Stimulated activated naive B cell treated with anti-CD40 and anti-IgM and Interleukin-4, amounts not matched to agents 10 μg/mL and 1 μg/mL and 100 μg/mL, for 72 hours (primary cell): ENCODE results near the gene PTPA.

Source experiments
- ATAC-seq, 2 donors: fragments of 150-1000 bp; cut with Tn5 transposase; replicated peaks; 2 replicates each; pipeline ENCODE4 v1.10.0; 2021; ENCODE audit warnings: moderate library complexity in 1 of 2
- DNase-seq: peaks from one replicate; pipeline ENCODE4 v3.0.0; 2021
- H3K27ac Mint-ChIP-seq: one replicate; pipeline ENCODE4 v1.8.0; 2022; ENCODE audit warnings: mild to moderate bottlenecking, mixed read lengths
- H3K27me3 Mint-ChIP-seq, 2 donors: one replicate each; pipeline ENCODE4 v1.8.0; 2022; ENCODE audit warnings: mixed read lengths in 2 of 2
- H3K36me3 Mint-ChIP-seq, 2 donors: one replicate each; pipeline ENCODE4 v1.8.0; 2022; ENCODE audit warnings: mixed read lengths in 2 of 2, mild to moderate bottlenecking in 1 of 2
- H3K4me1 Mint-ChIP-seq, 2 donors: one replicate each; pipeline ENCODE4 v1.8.0; 2022; ENCODE audit warnings: mixed read lengths in 2 of 2, mild to moderate bottlenecking in 1 of 2
- H3K4me3 Mint-ChIP-seq, 2 donors: one replicate each; pipeline ENCODE4 v1.8.0; 2022; ENCODE audit warnings: mild to moderate bottlenecking in 2 of 2, mixed read lengths in 2 of 2, moderate library complexity in 1 of 2
- H3K9me3 Mint-ChIP-seq, 2 donors: one replicate each; pipeline ENCODE4 v1.8.0; 2022; ENCODE audit warnings: mixed read lengths in 2 of 2, mild to moderate bottlenecking in 1 of 2

The PTPA gene

GRCh38 chr9:129076640-129077037 lies 34.6 kb upstream of the PTPA start:
- H3K36me3 Mint-ChIP-seq: no peaks in the 10 kb centered on the region
- no peaks in the 10 kb centered on the region for H3K9me3 Mint-ChIP-seq
- H3K27me3 Mint-ChIP-seq: no peaks in the 10 kb centered on the region
- no peak for ATAC-seq
- H3K4me3 Mint-ChIP-seq: peak overlapping the region in 1 of 2 donors; percentile 14
- DNase-seq: no peak
- H3K4me1 Mint-ChIP-seq: peaks cover 8 to 22% of the 10 kb centered on the region in 2 donors
- no peak overlapping the region for H3K27ac Mint-ChIP-seq

DNA sequence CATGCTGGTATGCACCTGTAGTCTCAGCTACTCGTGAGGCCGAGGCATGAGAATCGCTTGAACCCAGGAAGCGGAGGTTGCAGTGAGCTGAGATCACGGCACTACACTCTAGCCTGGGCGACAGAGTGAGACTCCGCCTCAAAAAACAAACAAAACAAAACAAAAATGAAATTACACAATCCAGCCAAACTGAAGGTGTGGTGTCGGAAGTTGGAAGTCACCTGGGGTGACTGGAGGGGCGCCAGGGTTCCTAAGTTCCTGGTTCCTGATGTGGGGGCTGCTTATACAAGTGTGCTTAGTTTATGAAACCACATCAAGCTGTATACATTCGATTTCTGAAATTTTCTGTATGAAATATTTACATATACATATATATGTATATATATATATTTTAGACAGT lies 34.0 kb upstream of the PTPA start:
- no peaks in the 10 kb centered on the region for H3K9me3 Mint-ChIP-seq
- no peaks in the 10 kb centered on the region for H3K36me3 Mint-ChIP-seq
- no peak for ATAC-seq
- H3K4me3 Mint-ChIP-seq: no peak overlapping the region
- no peaks in the 10 kb centered on the region for H3K27me3 Mint-ChIP-seq
- H3K4me1 Mint-ChIP-seq: peaks cover 12 to 28% of the 10 kb centered on the region in 2 donors
- no peak for DNase-seq
- no peak overlapping the region for H3K27ac Mint-ChIP-seq

DNA sequence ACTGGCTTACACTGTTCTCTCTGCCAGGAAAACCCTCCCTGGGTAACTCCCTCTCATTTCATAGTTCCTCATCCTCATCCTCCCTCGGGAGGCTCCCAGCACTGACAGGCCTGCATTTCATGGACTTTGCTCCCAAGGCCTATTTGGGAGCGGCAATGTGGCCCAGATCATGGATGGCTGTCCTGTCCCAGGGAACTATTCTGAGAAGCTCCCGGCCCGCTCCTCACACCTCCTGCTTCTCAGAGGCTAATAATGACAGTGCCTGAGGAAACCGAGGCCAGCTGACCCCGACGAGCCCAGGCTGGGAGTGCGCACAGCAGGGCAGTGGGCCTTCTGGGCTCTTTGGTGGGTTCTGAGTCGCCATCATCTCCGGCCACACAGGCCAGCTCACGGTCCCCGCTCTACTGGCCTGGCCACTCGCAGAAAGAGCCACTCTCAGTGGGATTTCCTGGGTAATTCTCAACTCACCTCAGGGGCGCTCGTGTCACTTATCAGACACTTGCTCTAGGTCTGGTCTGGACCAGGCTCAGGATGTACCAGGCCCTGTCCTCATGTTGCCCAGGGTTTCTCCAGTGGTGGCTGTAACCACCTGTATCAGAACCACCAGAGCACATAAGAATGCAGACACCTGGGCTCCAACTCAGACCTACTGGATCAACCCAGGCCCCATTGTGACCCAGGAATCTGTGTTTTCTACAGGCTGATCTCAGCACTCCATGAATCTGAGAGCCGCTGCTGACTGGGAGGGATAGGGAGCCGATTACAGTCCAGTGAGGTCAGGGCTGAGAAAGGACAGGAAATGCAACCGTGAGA lies 32.3 kb upstream of the PTPA start:
- peaks cover 17 to 38% of the 10 kb centered on the region in 2 donors for H3K4me1 Mint-ChIP-seq
- H3K36me3 Mint-ChIP-seq: peaks cover 0 to 4% of the 10 kb centered on the region in 2 donors
- no peak overlapping the region for H3K27ac Mint-ChIP-seq
- DNase-seq (no peak), ATAC-seq (no peak)
- no peaks in the 10 kb centered on the region for H3K9me3 Mint-ChIP-seq
- H3K4me3 Mint-ChIP-seq: peak overlapping the region; percentile 39 to 95
- H3K27me3 Mint-ChIP-seq: no peaks in the 10 kb centered on the region

DNA sequence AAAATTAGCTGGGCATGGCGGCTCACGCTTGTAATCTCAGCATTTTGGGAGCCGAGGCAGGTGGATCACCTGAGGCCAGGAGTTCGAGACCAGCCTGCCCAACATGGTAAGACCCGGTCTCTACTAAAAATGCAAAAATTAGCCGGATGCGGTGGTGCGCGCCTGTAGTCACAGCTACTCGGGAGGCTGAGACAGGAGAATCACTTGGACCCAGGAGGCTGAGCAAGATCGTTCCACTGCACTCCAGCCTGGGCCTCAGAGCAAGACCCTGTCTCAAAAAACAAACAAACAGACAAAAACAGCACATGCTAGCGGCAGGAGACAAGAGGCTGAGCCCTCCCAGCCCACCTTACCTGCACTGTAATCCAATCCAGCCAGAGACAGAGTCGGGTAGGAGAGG lies 31.4 kb upstream of the PTPA start:
- no peaks in the 10 kb centered on the region for H3K27me3 Mint-ChIP-seq
- no peak overlapping the region for H3K27ac Mint-ChIP-seq
- H3K4me1 Mint-ChIP-seq: peaks cover 17 to 38% of the 10 kb centered on the region in 2 donors
- peaks cover 0 to 6% of the 10 kb centered on the region in 2 donors for H3K36me3 Mint-ChIP-seq
- H3K4me3 Mint-ChIP-seq: peak overlapping the region; percentile 92 to 95
- ATAC-seq: no peak
- no peak for DNase-seq
- H3K9me3 Mint-ChIP-seq: no peaks in the 10 kb centered on the region

- Mint-ChIP-seq H3K4me3 (peak overlapping the region; percentile 92 to 95), H3K36me3 (peaks cover 3 to 10% of the 10 kb centered on the region in 2 donors), H3K27me3 (no peaks in the 10 kb centered on the region), H3K4me1 (peaks cover 20 to 38% of the 10 kb centered on the region in 2 donors), H3K27ac (peak overlapping the region; percentile 94), H3K9me3 (no peaks in the 10 kb centered on the region)
- no peak for ATAC-seq
- no peak for DNase-seq
Observed at GRCh38 chr9:129080298-129080600, 31.0 kb upstream of the PTPA start.

DNA sequence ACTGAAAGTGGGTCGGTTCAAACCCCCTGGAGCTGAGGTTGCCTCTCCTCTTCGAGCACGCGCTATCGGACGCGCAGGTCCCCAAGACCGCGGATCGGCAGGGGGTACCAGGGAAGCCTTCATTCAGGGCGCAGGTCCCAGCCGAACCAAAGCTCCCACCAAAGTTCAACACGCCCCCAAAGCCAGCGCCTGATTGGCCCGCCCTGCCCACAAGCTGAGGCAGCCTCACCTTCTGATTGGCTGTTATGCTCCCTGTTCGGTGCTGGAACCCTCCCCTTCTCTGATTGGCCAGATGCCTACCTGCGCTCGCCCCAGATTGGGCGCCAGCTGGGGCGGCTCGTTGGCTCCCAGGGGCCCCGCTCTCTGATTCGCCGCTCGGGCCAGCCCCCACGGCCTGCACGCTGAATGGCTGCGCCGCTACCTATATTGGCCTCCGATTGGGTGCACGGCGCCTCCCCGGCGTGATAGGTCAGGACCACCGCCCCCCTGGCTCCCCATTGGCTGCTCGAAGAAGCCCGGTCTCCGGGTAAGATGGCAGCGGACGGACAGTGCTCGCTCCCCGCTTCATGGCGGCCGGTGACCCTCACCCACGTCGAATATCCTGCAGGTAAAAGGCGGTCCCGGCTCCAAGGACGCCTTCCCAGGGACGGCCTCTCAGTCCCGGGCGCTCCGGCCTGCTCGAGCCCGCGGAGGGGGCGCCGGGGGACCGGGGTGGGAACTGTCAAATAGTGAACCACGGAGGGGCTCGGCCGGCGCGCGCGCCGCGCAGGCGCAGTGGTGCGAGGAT lies 30.4 kb upstream of the PTPA start, which contains the start of gene DOLPP1:
TSS of gene DOLPP1 (plus strand) at position 511 of the 787 bp plus-strand sequence. CDS start at position 532, 21 bp downstream.
- H3K27me3 Mint-ChIP-seq: no peaks in the 10 kb centered on the region
- peak within 1 kb of the TSS; percentile 94 for H3K27ac Mint-ChIP-seq
- peaks cover 5 to 11% of the 10 kb centered on the region in 2 donors for H3K36me3 Mint-ChIP-seq
- ATAC-seq: peak; percentile 96
- H3K4me1 Mint-ChIP-seq: peaks cover 20 to 38% of the 10 kb centered on the region in 2 donors
- DNase-seq: peak; percentile 99
- peak within 1 kb of the TSS; percentile 92 to 95 for H3K4me3 Mint-ChIP-seq
- H3K9me3 Mint-ChIP-seq: no peaks in the 10 kb centered on the region

DNA sequence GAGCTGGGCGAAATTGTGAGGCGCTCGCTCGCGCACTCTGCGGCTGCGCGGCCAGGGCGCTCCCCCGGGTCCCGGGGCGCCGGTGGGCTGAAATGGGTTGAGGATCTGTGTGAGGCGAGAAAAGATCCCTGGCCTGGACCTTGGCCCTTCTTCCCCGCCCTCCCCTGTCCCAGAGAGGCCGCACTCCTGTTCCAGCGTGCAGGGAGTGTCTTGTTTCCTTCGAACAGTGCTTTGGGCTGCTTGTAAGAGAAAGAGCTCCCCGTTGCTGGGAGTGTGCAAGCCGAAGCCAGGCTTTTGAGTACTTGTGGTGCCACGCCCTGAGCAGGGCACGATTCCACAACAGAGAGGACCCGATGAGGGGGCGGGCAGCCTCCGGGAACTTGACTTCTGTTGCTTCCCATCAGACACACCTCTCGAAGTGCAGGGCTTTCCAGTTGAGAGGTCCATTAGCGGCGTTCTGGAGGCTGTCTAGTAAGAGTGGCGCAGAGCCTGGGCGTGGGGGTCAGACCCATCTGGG lies 29.8 kb upstream of the PTPA start:
- peaks cover 9 to 15% of the 10 kb centered on the region in 2 donors for H3K36me3 Mint-ChIP-seq
- ATAC-seq (peak in 1 of 2 donors; percentile 0), DNase-seq (no peak)
- no peaks in the 10 kb centered on the region for H3K9me3 Mint-ChIP-seq
- H3K27me3 Mint-ChIP-seq: no peaks in the 10 kb centered on the region
- peak overlapping the region; percentile 92 to 95 for H3K4me3 Mint-ChIP-seq
- peak overlapping the region; percentile 94 for H3K27ac Mint-ChIP-seq
- peaks cover 20 to 38% of the 10 kb centered on the region in 2 donors for H3K4me1 Mint-ChIP-seq

DNA sequence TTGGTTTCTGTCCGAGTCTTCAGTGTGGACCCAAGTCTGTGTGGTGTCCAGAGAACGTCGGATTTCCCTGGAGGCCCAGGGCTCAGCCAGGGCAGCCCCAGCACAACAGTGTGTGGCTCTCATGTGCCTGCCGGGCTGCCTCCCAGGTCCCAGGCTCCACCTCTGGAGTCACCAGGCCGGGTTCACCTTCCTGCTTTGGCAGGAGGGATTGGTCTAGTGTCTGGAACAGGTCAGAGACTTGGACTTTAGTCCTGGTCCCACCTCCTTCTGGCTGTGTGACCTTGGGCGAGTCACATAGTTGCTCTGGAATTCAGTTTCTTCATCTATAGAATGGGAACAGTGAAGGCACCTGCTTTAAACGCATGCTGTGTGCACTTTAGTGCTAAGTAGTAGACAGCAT lies 27.1 kb upstream of the PTPA start:
- H3K27ac Mint-ChIP-seq: no peak overlapping the region
- no peaks in the 10 kb centered on the region for H3K27me3 Mint-ChIP-seq
- DNase-seq (no peak), ATAC-seq (no peak)
- H3K4me1 Mint-ChIP-seq: peaks cover 17 to 37% of the 10 kb centered on the region in 2 donors
- peaks cover 20 to 30% of the 10 kb centered on the region in 2 donors for H3K36me3 Mint-ChIP-seq
- H3K9me3 Mint-ChIP-seq: no peaks in the 10 kb centered on the region
- H3K4me3 Mint-ChIP-seq: no peak overlapping the region

GRCh38 chr9:129089246-129089645 lies 22.0 kb upstream of the PTPA start:
- Mint-ChIP-seq H3K36me3 (peaks cover 31 to 38% of the 10 kb centered on the region in 2 donors), H3K9me3 (no peaks in the 10 kb centered on the region), H3K27me3 (no peaks in the 10 kb centered on the region), H3K27ac (no peak overlapping the region), H3K4me3 (no peak overlapping the region), H3K4me1 (peaks cover 0 to 3% of the 10 kb centered on the region in 2 donors)
- ATAC-seq (no peak), DNase-seq (no peak)

- no peak for ATAC-seq
- no peaks in the 10 kb centered on the region for H3K27me3 Mint-ChIP-seq
- H3K4me3 Mint-ChIP-seq: no peak overlapping the region
Observed at GRCh38 chr9:129093602-129094386, 17.4 kb upstream of the PTPA start.

DNA sequence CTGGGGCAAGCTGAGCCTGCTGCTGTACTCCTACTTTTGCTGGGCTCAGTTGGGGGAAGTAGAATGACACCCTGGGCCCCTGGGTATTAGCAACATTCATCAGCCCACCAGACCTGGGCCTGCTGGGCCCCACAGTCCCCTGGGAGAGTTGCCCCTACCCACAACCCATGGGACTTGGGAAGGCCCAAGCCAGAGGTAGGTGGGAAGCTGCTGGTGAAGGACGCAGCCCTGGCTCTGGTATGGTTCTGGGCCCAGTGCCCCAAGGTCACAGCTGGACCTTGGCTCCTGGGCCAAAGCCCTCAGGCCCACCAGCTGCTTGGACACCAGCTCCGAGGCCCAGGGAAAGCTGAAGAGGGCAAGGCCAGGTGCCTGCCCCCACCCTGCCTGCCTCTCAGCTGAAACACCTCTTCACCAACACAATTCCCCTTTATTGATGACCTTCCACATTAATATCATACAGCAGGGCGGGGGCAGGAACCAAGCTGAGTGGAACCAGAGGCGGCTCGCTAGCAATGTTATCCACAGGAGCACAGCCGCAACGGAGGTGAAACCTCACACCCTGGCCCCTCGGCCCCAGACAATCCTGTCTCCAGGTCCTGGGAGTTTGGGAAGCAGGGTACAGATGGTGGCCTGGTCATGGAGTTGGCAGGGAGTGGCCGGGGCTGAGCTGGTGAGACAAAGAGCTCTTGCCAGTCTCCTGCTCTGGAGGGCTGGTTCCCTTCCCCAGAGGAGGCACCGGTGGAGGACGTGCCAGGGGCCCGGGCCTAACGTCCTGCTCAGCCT lies 16.6 kb upstream of the PTPA start:
- H3K27ac Mint-ChIP-seq: no peak overlapping the region
- H3K4me1 Mint-ChIP-seq: no peaks in the 10 kb centered on the region
- H3K4me3 Mint-ChIP-seq: no peak overlapping the region
- no peak for ATAC-seq
- H3K9me3 Mint-ChIP-seq: no peaks in the 10 kb centered on the region
- H3K36me3 Mint-ChIP-seq: peaks cover 9 to 13% of the 10 kb centered on the region in 2 donors
- no peak for DNase-seq
- no peaks in the 10 kb centered on the region for H3K27me3 Mint-ChIP-seq

More at GRCh38 chr9:129093602-129094386, 17.4 kb upstream of the PTPA start:
- peak overlapping the region; percentile 3 for H3K27ac Mint-ChIP-seq
- no peaks in the 10 kb centered on the region for H3K4me1 Mint-ChIP-seq
- DNase-seq: no peak
- H3K9me3 Mint-ChIP-seq: no peaks in the 10 kb centered on the region
- H3K36me3 Mint-ChIP-seq: peaks cover 12 to 18% of the 10 kb centered on the region in 2 donors

DNA sequence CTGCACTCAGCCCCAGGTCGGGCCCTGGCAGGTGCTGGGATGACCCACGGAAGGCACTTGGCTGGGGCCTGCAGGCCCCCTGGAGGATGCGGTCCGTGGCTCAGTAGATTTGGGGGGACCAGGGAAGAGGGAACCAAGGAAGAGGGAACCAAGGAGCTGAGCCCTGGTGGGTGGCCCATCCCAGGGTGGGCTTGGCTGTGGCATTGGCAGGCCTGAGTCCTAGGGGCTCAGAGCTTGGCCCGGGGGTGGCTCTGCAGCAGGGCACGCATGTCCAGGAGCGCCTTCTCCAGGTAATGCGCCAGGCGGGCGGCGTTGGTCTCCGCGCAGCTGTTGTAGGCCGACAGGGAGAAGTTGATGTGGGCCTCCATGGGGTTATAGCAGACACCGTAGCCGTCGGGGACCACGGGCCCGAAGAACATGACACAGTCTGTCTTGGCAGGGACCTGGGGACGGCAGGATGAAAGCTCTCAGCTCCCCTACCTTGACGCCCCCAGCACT lies 16.0 kb upstream of the PTPA start:
- H3K27ac Mint-ChIP-seq: no peak overlapping the region
- ATAC-seq (no peak), DNase-seq (no peak)
- no peaks in the 10 kb centered on the region for H3K27me3 Mint-ChIP-seq
- peaks cover 3 to 8% of the 10 kb centered on the region in 2 donors for H3K36me3 Mint-ChIP-seq
- H3K4me3 Mint-ChIP-seq: no peak overlapping the region
- H3K9me3 Mint-ChIP-seq: no peaks in the 10 kb centered on the region
- H3K4me1 Mint-ChIP-seq: no peaks in the 10 kb centered on the region

GRCh38 chr9:129095908-129096307 lies 15.3 kb upstream of the PTPA start:
- no peaks in the 10 kb centered on the region for H3K27me3 Mint-ChIP-seq
- H3K4me3 Mint-ChIP-seq: no peak overlapping the region
- H3K4me1 Mint-ChIP-seq: no peaks in the 10 kb centered on the region
- peaks cover 2 to 4% of the 10 kb centered on the region in 2 donors for H3K36me3 Mint-ChIP-seq
- ATAC-seq: no peak
- no peak for DNase-seq
- no peaks in the 10 kb centered on the region for H3K9me3 Mint-ChIP-seq
- no peak overlapping the region for H3K27ac Mint-ChIP-seq
